ENCODE results near the gene HLA-DMA. TPM values are rescaled to one million over a fixed set of nuclear protein-coding genes. Genes with fewer than 3 reads are reported as not detected.

Gene HLA-DMA
- total and polyA plus RNA-seq, 9 of the 15 experiments (the other 6 are each of a cell fraction or from before 2014, with no cell fraction given), result 0.13 to 0.83 (median 0.51) TPM

GRCh38 chr6:32920715-32921114 is 32.2 kb downstream of the HLA-DMA start (continued):
- TF ChIP-seq MLX (CRISPR knock-in tag; conservative IDR thresholded peaks at IDR 0.05), result no peak

DNA sequence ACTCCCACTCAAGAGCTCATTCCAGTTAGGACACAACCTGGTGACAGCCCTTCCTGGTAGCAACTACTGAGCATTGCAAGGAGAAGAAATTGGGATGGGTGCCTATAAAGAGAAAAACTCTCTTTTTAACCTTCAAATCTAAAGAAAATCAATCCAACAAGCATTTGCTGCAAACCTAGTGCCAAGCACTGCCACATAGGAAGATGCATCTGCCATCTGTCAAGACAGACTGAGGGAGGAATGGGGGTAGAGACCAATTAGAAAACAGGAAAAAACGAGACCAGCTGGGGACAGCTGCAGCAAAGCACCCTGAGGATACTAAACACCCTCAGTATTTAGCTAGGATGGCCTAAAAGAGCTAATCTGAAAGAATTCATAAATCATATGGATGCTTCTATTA is 39.9 kb downstream of the HLA-DMA start:
- in situ Hi-C loops (cut with MboI), result no loop called here
- H3K27me3 ChIP-seq (ENCODE audit: control insufficient read depth in 2 of 2, insufficient read depth in 2 of 2, low read length in 2 of 2), result peaks cover 4 to 10% of the 10 kb centered on the region in 2 experiments; a peak in 2 of 5 replicates

More for the DNA sequence above, 39.9 kb downstream of the HLA-DMA start:
- H4K20me1 ChIP-seq (replicated peaks; ENCODE audit: control insufficient read depth, insufficient read depth, low read length), result no peaks in the 10 kb centered on the region
- no peak for ATAC-seq
- 0% methylated on average over 1 of the region's 1 CpG for WGBS (ENCODE audit: insufficient coverage, low coverage, missing lambda C conversion rate)
- no peak for FAIRE-seq
- no peak overlapping the region for H3K4me2 ChIP-seq (ENCODE audit: insufficient read depth, low read length)
- H3K36me3 ChIP-seq (ENCODE audit: control insufficient read depth, insufficient read depth, low read length), result no peaks in the 10 kb centered on the region
- no peak overlapping the region for H3K9ac ChIP-seq (ENCODE audit: insufficient read depth in 1 of 2, low read depth in 2 of 2, low read length in 2 of 2)
- H3K27ac ChIP-seq (ENCODE audit: extremely low read depth, low read depth, low read length), result no peak overlapping the region
- no TSS peak for BruUV-seq (replicated peaks)
- intact Hi-C loops (cut with micrococcal nuclease), result no loop called here
- H2AFZ ChIP-seq (ENCODE audit: low read depth, low read length), result no peak overlapping the region
- H3K4me3 ChIP-seq, result no peak overlapping the region
- H3K4me1 ChIP-seq (replicated peaks in 1 of 2; ENCODE audit: control insufficient read depth in 2 of 2, insufficient read depth in 2 of 2, low read length in 2 of 2), result no peaks in the 10 kb centered on the region
- H3K9me1 ChIP-seq (ENCODE audit: control insufficient read depth, insufficient read depth, low read length), result no peaks in the 10 kb centered on the region
- TF ChIP-seq ZNF174 (CRISPR knock-in tag; IDR thresholded peaks at IDR 0.05) (no peak), EGR1 (conservative IDR thresholded peaks at IDR 0.05) (no peak), FOSL1 (tag; conservative IDR thresholded peaks at IDR 0.05) (no peak), PTTG1 (tag; IDR thresholded peaks at IDR 0.05; ENCODE audit: low read depth) (no peak), HMGN3 (IDR thresholded peaks at IDR 0.05; ENCODE audit: borderline replicate concordance, extremely low read depth, insufficient read length, low read depth, low read length) (no peak), TFAM (CRISPR knock-in tag; conservative IDR thresholded peaks at IDR 0.05) (no peak), NCOA6 (IDR thresholded peaks at IDR 0.05) (no peak), ZNF644 (tag; IDR thresholded peaks at IDR 0.05; ENCODE audit: low read depth) (no peak), PKNOX1 (IDR thresholded peaks at IDR 0.05) (no peak), CHCHD3 (CRISPR knock-in tag; IDR thresholded peaks at IDR 0.05) (no peak), RAD51 (IDR thresholded peaks at IDR 0.05; ENCODE audit: borderline replicate concordance, low read depth) (no peak)
- TF ChIP-seq, protein P1, sequence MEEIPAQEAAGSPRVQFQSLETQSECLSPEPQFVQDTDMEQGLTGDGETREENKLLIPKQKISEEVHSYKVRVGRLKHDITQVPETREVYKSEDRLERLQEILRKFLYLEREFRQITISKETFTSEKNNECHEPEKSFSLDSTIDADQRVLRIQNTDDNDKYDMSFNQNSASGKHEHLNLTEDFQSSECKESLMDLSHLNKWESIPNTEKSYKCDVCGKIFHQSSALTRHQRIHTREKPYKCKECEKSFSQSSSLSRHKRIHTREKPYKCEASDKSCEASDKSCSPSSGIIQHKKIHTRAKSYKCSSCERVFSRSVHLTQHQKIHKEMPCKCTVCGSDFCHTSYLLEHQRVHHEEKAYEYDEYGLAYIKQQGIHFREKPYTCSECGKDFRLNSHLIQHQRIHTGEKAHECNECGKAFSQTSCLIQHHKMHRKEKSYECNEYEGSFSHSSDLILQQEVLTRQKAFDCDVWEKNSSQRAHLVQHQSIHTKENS (CRISPR knock-in tag; IDR thresholded peaks at IDR 0.05), result no peak
- H3K79me2 ChIP-seq (ENCODE audit: control insufficient read depth, insufficient read depth, low read length), result no peaks in the 10 kb centered on the region
- CTCF ChIA-PET (ENCODE audit: low intra/inter-chr PET ratio), result interaction anchor here (0.6 kb wide), 1 partner anchor 288 kb away, joined by 3 read pairs; the partner anchor contains the start of gene SLC39A7
- POLR2A ChIA-PET, result interaction anchor here (0.6 to 2.4 kb wide), 8 partner anchors 8 to 223 kb away, joined by 3 to 18 read pairs (median 3); no protein-coding TSS in a partner anchor
- no peaks in the 10 kb centered on the region for H3K9me3 ChIP-seq (replicated peaks; ENCODE audit: control insufficient read depth, insufficient read depth, low read depth, low read length)
- no peak for DNase-seq (ENCODE audit: extremely low read depth in 1 of 4, low spot score in 3 of 4)

Data from K562 (cell line).